Measurements from ENCODE around the gene CST7. TPM values are rescaled to one million over a fixed set of nuclear protein-coding genes. Genes with fewer than 3 reads are reported as not detected.

CST7 gene
- total RNA-seq, 2 donors from 2014 or later: 2.7 to 3.2 TPM

GRCh38 chr20:24989162-24989561 lies 40.1 kb downstream of the CST7 start:
- peak; percentile 44 for DNase-seq (ENCODE audit: low spot score)
- TF ChIP-seq, protein P1, sequence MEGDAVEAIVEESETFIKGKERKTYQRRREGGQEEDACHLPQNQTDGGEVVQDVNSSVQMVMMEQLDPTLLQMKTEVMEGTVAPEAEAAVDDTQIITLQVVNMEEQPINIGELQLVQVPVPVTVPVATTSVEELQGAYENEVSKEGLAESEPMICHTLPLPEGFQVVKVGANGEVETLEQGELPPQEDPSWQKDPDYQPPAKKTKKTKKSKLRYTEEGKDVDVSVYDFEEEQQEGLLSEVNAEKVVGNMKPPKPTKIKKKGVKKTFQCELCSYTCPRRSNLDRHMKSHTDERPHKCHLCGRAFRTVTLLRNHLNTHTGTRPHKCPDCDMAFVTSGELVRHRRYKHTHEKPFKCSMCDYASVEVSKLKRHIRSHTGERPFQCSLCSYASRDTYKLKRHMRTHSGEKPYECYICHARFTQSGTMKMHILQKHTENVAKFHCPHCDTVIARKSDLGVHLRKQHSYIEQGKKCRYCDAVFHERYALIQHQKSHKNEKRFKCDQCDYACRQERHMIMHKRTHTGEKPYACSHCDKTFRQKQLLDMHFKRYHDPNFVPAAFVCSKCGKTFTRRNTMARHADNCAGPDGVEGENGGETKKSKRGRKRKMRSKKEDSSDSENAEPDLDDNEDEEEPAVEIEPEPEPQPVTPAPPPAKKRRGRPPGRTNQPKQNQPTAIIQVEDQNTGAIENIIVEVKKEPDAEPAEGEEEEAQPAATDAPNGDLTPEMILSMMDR (IDR thresholded peaks at IDR 0.05): no peak
- no peak overlapping the region for H3K27ac ChIP-seq

DNA sequence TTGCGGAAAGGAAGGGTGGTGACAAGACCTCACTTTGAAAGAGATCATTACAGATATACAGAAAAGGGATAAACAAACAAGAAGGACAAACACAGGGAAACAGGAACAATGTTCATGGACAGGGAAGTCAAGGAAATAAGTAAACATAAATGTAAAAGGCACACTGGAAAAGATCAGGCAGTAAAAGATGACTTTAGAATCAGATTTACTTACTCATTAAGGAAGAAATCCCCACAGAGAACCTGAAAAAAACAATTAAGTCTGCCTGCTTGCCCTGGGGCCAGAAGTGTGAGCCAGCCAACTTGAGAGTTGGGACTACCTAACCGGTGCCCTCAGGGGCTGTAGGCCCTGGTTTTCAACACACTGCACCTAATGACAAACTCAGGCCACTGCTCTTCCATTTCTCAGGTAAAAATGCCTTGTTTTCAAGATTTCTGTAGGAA lies 41.8 kb downstream of the CST7 start:
- Histone ChIP-seq H3K9me3 (no peaks in the 10 kb centered on the region), H3K36me3 (no peaks in the 10 kb centered on the region), H3K4me3 (no peak overlapping the region), H3K27me3 (no peaks in the 10 kb centered on the region), H3K27ac (no peak overlapping the region), H3K4me1 (peaks cover 0 to 40% of the 10 kb centered on the region in 2 donors)
- TF ChIP-seq, protein P1 (IDR thresholded peaks at IDR 0.05): no peak
- DNase-seq (ENCODE audit: low spot score): peak; percentile 26

More at GRCh38 chr20:24989162-24989561, 40.1 kb downstream of the CST7 start:
- no peak overlapping the region for H3K4me3 ChIP-seq
- no peaks in the 10 kb centered on the region for H3K36me3 ChIP-seq
- no peaks in the 10 kb centered on the region for H3K27me3 ChIP-seq
- no peaks in the 10 kb centered on the region for H3K9me3 ChIP-seq
- peaks cover 0 to 37% of the 10 kb centered on the region in 2 donors for H3K4me1 ChIP-seq

DNA sequence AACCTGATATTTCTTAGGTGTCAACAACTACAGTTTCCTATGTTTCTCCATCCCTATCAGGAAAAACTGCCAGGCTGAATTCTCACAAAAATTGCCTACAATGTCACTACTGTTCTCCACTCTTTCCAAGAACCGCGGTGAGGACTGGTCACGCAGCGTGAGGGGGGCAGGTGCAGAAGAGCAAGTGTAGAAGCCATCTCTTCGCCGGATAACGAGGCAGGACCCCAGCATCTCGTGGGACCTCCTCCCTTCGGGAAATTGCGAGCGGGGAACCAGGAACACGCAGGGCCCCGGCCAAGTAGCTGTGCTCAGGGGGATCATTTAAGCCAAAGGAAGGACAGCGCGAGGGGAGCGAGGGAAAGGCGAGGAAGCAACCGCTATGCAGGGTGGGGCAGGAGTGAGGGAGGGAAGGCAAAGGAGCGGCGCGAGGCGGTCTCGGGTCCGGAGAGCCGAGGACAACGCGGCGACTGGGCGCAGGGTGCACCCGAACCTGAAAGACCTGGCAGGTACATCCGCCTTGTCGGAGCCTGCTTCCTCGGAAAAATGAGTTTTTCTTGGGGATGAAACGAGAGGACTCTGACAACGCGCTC lies 42.9 kb downstream of the CST7 start:
- no peaks in the 10 kb centered on the region for H3K36me3 ChIP-seq
- TF ChIP-seq, protein P1 (IDR thresholded peaks at IDR 0.05): no peak
- DNase-seq (ENCODE audit: low spot score): peak; percentile 60
- no peaks in the 10 kb centered on the region for H3K9me3 ChIP-seq
- peak overlapping the region; percentile 95 to 97 for H3K27ac ChIP-seq
- peaks cover 0 to 38% of the 10 kb centered on the region in 2 donors for H3K4me1 ChIP-seq
- H3K4me3 ChIP-seq: peak overlapping the region; percentile 74 to 83
- H3K27me3 ChIP-seq: no peaks in the 10 kb centered on the region

DNA sequence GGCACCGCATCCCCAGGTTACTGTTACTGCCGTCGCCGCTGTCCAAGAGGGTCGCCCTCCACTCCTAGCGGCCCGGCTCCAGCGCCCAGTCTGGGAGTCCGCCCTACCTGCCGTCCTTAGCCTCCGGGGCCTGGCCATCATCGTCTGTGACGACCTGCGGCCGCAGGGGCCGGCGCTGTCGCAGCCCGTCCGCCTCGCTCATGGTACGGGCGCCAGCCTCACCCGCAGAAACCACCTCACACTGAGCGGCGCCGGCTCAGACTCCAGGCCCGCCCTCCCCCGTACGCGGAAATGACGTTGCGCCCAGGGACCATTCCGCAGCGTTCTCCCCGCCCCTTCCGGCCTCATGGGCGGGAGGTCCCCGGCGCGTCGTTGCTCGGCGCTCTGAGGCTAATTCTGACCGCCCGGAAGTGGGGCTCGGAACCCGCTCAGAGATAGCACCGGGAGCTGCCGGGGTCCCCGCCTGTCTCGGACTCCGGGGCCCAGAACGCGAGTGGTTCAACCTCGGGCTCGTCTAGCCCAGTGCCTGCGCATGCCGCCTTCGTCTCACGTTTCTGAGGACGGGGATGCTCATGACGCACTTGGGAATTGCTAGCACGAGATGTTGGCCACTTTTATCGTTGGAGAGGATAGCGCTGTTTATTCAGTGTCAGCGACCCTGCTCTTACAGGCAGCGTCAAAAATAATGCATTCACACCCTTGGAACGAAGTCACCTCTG lies 43.6 kb downstream of the CST7 start, which contains the start of gene APMAP:
APMAP (minus strand) TSS at position 265 of the 719 bp plus-strand sequence; CDS start at position 202, 63 bp downstream.
- Histone ChIP-seq H3K27ac (peak within 1 kb of the TSS; percentile 95 to 97), H3K36me3 (no peaks in the 10 kb centered on the region), H3K4me3 (peak within 1 kb of the TSS; percentile 74 to 83), H3K9me3 (no peaks in the 10 kb centered on the region), H3K27me3 (no peaks in the 10 kb centered on the region), H3K4me1 (peaks cover 0 to 38% of the 10 kb centered on the region in 2 donors)
- peak; percentile 95 for DNase-seq (ENCODE audit: low spot score)
- TF ChIP-seq, protein P1 (IDR thresholded peaks at IDR 0.05): peak in 1 of 2 donors; percentile 8

DNA sequence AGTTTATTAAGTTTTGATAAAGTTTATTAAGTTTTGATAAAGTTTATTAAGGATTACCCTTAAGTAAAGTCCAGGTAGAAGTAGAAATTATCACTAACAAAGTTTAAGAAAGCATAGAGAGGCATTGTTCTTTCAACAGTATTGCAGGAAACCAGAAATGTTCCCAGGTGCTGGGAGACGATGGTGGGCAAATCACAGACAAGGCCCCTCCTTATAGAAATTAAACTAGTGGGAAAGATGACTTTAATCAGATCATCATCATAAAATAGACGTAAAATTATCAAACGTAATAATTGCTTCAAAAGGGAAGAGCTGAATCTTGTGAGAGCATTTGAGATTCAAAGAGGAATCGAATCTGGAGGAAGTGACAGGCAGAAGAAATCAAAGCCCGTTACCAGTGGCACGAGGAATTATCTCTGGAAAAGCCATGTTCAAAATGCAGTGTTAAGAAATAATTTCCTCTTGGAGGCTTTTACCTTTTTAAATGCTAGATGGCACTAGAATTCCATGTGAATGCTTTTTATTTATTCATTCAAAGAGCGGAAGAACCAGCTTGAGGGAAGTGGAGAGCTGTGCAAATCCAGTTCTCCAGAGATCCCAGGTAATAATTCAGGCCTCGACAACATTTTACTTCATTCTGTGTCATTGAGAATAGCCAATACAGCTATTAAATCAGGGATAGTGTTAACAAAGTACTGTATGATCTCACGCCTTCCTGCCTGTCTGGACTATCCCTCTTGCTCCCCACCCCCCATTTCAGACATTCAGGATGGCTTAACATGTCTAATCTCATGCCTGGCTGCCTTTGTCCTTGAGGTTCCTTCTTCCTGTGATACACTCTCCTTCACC lies 44.5 kb downstream of the CST7 start:
- TF ChIP-seq, protein P1 (IDR thresholded peaks at IDR 0.05): peak in 1 of 2 donors; percentile 69
- DNase-seq (ENCODE audit: low spot score): peak; percentile 54
- no peaks in the 10 kb centered on the region for H3K9me3 ChIP-seq
- H3K36me3 ChIP-seq: no peaks in the 10 kb centered on the region
- H3K27ac ChIP-seq: peak overlapping the region; percentile 95 to 97
- H3K4me3 ChIP-seq: peak overlapping the region; percentile 74 to 83
- peaks cover 0 to 42% of the 10 kb centered on the region in 2 donors for H3K4me1 ChIP-seq
- H3K27me3 ChIP-seq: no peaks in the 10 kb centered on the region

Data from right atrium auricular region (tissue), 2 donors.